GM21528 (cell line): ENCODE results near the gene NKAIN2.

Source experiments
- ATAC-seq: cut with Tn5 transposase; IDR thresholded peaks from one replicate; pipeline ENCODE4 v1.9.1; 2021; ENCODE audit warnings: mild to moderate bottlenecking, moderate library complexity; ENCODE audit not compliant: unreplicated experiment, low FRiP score

The NKAIN2 gene

DNA sequence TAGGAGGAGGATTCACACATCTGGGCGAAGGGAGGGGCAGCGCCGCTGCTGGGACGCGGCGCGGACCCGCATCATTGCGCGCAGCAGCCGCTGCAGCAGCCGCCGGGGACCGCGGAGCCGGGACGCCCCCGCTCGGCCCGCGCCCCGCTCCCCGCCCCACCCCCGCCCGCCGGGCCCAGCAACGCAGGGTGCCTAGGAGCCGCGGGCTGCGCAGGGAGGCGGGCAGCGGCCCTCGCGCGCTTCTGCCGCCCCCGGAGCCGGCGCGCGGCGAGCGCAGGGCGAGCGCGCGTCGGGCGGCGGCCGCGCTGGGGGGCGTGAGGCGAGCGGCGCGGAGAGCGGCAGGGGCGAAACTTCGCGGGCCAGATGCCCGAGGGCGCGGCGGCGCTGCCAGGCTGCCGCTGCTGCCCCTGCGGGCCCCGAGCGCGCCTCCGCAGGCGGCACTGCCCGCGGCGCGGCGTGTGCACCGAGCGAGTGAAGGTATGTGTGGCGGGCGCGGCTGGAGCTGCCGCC lies at the start of gene NKAIN2:
Gene NKAIN2 (plus strand): TSS at position 362 of the 510 bp plus-strand sequence.
- ATAC-seq = peak; percentile 32

DNA sequence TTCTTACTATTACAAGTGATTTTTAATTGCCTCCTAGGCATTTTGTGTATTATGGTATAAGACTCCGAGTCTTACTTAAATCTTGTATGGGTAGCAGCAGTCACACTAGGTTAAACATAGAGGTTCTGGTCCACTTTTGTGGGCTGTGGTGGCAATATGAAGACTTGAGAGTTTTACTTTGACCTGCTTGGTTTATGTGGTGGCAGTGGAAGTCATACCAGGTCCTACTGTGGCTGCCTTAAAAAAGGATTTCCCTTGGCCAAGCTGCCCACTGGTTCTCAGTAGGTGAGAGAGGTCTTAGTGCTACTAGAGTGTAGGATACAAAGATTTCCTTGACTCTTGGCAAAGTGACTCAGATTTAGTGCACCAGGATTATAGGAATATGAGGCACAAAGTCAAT lies 44.2 kb upstream of the NKAIN2 start:
- no peak for ATAC-seq

DNA sequence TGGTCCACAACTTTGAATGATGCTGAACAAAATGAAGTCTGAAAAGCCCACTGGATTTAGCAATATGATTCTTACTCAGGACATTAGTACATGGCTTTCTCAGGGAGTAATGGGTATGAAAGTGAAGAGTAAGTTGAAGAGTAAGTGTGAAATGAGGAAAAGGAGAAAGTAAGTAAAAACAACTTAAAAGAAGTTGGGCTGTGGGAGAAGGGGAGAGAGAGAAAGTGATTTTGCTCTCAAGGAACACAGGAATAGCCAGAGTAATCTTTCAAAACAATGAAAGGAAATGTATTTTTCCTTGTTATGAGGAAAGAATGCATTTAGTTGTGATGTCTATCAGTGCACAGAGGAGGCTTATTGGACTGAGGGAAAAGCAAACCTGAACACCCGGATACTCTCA lies 39.8 kb upstream of the NKAIN2 start:
- ATAC-seq = no peak

DNA sequence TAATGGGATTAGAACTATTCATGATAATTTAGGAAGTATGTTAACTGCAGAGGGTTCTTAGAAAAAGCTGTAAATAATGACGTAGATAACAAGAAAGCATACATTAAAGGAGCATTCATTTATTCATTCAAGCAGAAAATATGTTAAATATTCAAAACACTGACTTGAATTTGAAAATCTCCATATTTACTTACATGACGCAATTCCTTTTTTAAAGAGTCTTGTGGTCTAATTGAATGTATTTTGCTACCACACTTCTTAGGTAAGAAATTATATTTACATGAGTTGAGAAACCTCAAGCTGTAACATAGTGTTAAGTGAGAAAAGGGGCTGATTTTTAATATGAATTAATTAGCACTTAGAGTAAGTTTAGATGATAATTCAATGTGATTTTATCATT lies 38.9 kb upstream of the NKAIN2 start:
- no peak for ATAC-seq

DNA sequence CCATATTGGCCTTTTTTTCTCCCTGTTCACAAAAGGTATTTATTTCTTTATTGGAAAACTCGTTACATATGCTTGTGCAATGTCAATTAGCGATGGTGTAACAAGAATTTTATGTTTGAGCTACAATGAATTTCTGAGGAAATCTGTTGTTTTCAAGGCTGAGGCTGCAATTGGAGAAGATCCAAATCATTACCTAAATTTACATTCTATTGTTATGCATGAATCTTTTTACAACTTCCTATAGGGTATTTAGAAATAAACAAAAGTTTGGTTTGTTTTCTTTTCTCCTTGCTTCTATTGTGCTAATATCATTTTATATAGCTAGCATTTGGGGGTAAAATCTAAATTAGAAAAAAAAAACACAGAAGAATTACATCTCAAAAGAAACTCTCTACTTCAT lies 34.7 kb upstream of the NKAIN2 start:
- ATAC-seq = no peak

DNA sequence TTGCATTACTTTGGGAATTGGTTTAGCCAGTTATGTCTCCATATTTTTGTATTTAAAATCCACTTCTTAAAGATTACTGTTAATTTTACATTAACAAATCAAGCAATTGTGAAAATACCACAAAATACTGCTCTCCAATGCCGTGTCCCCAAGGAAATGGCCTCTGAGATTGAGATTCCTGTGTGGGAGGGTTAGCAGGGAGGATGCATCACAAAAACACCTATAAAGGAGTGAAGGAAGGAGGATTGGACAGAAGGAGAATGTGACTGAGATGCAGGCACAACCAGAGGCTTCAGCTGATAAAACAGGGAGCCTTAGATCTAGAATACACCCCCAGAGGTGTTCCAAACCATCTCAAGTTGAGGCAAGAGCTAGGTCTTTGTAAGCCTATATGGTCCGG lies 34.2 kb upstream of the NKAIN2 start:
- ATAC-seq = no peak

DNA sequence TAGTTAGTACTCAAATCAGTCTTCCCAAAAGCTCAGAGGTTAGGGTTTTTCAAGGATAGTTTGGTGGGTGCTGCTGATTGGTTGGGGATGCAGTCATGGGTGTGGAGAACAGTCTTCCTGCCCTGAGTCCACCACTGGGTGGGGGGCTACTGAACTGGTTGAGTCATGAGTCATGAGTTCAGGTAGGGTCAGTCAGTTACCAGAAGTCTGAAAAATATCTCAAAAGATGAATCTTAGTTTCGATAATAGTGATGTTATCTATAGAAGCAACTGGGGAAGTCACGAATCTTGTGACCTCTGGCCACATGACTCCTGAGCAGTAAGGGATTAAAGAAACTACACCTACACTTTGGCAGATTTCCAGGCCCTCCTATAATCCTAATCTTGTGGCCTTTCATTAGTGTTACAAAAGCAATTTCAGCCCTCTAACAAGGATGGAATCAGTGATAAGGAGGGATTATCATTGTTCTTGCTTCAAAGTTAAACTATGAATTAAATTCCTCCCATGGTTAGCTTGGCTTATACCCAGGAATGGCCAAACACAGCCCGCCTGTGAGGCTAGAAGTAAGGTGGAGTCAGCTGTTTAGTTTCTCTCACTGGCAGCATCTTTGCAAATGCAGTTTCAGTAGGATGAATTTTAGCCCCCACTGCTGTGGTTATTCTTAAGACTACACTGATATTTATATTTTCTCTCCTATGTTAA lies 33.3 kb upstream of the NKAIN2 start:
- ATAC-seq = no peak

DNA sequence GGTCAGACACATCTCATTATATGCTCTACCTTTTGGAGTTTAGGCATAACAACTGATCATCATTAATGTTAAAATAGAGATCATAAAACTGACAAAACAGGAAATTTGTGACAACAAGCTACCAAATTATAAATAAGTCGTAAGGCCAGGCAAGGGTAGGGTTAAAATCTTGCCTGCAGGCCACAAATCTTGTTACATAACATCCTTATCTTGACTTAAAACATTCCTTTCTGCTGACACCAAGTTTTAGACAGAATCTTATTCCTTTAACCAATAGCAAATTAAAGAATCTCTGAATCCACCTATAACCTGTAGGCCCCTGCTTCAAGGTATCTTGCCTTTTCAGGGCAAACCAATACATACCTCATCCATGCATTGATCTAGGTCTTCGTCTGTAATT lies 32.5 kb upstream of the NKAIN2 start:
- no peak for ATAC-seq

DNA sequence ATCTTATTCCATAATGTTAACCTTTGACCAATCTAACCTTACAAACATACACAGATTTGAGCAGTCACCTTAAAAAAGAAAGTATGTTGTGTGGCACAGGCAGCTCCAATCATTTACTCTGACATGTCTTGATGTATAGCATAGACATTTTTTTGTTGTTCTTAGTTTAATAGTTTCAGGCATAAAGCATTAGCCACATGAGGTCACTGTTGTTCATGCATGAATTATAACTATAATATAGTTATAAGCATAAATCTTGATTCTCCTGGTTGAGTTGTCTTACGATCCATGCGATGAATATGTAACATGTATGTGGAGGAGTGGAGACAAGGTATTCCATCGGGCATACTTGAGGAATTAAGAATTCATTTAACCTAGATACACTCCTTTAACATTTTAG lies 26.1 kb upstream of the NKAIN2 start:
- no peak for ATAC-seq

DNA sequence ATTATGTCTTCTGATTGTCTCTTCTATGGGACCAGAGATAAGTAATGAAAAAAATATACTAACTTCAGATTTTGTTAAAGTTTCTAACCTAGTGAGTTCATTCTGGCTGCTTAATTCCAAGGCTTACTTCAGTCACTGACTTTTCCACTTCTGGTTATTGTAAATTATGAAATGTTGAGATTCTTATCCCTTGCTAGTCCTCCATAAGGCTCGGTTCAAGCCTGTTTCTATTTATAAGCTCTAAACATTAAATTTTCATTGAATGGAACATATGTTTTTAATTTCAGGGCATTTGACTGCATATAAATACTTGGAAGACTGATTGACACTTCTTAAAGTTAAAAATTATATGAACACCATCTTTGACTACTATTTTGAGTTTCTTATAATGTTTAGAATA lies 23.6 kb upstream of the NKAIN2 start:
- no peak for ATAC-seq

DNA sequence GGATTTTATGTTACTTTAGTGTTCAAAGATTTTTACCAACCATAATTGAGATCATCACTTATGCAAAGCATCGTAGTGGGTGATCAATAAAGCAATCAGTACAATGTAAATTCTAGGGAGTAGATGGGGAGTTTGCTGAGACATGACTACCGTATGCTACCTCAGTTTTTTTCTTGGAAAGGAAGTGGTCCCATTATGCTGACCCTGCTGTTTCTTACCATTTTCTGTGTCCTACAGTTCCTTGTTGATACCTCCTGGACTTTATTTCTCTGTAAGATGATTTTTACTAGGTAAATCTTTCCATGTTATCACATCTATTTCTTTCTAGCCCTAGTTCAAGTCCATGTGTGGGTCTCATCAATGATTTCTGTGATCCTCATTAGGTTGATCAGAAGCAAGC lies 19.3 kb upstream of the NKAIN2 start:
- no peak for ATAC-seq

DNA sequence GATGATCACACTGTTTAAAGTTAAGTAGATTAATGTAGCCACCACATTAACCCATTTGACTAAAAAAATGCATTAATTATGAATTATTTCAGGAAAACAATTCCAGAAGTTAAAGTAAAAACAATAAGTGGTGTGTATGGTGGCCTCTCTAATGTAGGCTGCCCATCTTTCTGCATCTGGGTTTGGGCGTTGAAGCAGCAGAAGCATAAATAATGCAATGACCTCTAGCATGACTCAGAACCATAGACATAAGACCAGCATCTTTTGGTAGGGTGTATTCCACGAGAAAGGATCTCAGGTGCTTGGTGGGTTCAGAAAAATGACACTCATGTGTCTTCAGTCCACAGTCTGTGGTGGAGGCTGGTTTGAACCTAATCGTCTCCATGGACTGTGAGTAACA lies 18.6 kb upstream of the NKAIN2 start:
- no peak for ATAC-seq

DNA sequence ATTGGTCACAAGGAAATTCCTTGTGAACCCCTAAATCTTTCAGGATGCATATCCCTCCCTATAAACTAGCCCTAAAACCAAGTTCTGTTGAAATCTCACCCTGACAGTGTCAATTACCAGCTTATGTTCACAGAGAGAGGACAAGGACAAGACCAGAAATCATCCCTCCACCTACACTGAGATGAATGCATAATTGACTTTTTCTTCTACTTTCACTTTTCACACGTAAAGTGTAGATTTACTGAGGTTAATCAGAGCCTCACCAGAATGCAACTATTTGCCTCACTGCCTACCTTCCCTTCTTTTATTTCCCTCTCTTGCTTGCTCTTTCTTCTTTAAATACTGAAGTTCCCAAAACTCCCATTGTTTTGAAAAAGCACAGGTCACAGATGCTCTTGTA lies 15.3 kb upstream of the NKAIN2 start:
- ATAC-seq = no peak

DNA sequence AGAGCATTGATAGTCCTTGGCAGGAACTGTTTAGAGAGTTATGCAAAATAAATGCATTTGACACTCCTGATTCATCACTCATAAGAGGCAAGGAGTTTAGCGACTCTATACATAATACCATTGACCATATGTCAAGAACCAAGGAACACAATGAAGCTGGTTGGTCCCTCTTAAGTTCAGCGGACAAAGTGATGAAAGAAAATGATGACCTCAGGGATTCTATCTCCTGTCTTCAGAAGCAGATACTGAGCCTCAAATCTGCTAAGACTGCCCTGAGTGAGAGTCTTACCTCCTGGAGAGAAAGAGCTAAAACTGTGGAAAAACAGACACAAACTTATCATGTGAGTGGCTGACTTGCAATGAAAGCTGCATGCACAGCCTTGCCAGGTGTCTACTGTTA lies 9.5 kb upstream of the NKAIN2 start:
- no peak for ATAC-seq

DNA sequence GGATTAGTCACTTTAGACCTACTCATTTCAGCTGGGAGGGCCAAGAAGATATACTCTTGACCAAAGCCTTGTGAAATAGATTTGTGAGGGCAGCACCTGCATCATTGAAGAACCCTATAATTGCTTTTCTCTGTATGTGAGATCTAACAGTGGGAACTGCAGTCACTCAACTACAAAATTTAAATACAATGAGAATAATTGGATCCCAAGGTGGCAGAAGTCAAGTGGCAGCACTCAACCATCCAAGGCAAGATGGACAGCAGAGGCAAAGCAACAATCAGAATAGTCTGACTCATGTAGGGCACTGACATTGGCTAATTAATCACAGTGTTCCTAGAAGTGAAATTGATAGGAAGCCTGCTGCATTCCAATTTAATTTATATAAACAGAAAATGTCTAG lies 8.9 kb upstream of the NKAIN2 start:
- no peak for ATAC-seq

DNA sequence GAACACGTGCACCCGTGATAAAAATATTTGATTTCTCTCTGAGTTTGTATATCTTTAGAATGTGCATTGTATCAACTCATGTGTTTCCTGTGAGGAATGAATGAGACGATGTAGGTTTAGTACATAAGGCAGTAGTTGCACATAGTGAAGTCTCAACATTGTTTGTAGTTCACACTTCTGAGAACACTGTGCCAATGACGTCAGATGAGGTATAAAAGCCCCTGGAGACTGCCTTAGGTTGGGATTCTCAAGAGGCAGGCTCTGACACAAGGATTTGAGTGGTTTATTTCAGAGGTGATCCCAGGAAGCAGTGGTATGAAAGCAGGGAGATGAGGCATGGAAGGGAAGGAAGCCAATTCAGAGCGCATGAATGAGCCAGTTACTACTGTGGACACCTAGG lies 2.6 kb upstream of the NKAIN2 start:
- no peak for ATAC-seq

DNA sequence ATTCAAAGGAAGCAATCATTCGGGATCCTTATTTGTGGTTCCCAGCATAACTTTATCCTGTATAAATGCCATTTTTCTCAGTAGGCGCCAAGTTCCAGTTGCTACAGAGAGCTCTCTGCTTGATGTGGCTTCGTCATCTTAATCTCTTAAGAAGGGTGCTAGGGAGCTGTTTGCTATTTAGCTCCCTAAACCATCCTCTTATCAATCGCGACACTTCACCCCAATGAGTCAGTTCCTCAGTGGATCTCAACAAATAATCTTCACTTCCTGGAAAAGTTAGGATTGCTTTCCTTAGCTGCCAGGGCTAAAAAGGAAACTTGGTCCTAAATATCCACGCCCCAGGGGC lies 1.3 kb upstream of the NKAIN2 start:
- ATAC-seq = peak; percentile 17

DNA sequence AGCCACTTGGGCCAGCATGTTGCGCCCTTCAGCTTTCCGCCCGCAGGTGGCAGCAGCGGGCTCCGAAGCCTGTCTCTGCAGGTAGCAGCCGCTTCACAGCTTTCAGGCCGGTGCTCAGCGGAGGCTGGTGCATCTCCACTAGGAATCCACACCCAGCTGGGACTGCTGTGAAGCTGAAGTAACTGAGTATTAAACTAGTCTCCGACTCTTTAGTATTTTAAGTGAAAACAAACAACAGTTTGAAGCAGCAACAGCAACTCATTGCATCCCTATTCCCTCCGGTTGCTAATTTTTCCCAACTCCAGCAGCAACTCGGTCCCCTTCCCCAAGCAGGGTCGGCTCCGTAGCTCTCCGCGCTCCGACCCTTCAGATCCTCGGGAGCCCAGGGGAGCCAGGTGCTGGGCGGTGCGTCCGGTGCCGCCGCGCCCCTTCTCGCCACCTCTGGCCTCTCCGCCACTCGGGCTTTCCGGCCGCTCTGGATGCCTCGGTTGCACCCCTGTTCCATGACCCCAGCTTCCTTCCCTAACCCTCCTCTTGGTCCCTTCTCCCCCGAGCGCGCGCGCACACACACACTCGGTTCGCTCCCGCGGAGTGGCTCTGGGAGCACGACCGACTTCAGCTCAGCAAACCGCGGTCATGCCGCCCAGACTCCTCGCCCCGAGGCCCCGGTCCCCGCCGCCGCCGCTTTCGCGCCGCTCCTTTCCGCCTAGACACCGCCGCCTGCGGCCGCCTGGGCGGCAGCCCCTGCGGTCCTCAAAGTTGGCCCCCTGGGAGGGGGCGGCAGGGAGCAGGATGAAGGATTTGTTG lies 765 bp upstream of the NKAIN2 start:
- peak; percentile 99 for ATAC-seq

DNA sequence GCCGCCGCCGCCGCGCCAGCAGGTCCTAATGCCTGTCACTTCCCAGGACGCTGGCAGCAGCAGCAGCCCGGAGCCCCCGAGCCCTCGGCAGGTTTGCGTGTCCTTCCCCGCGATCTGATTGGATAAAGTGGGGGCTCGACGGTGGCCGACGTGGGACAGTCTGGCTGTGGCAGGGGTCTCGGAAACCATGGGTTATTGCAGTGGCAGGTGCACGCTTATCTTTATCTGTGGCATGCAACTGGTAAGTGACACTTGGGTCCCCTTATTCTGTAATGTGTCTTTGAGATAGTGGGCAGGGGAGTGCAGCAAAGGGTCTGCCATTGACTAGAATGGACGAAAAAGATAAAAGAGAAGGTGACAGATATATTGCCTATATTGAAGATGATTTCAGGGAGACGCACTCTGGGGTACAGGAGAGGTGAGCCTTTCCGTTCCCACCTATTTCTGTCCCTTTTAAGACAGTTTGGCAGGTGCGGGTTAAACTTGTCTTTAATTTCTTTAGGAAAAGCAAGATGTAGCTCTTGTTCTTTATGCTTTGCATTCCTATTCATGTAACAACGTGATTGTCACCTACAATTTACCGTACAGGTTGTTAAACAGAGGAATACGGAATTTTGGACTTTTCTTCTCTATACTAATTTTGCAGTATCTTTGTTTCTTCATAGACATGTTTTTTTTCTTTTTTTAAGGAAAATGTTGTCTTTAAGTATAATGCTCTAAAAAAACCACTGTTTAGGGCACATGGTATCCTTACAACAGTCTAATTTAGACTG lies 535 bp downstream of the NKAIN2 start:
- no peak for ATAC-seq

DNA sequence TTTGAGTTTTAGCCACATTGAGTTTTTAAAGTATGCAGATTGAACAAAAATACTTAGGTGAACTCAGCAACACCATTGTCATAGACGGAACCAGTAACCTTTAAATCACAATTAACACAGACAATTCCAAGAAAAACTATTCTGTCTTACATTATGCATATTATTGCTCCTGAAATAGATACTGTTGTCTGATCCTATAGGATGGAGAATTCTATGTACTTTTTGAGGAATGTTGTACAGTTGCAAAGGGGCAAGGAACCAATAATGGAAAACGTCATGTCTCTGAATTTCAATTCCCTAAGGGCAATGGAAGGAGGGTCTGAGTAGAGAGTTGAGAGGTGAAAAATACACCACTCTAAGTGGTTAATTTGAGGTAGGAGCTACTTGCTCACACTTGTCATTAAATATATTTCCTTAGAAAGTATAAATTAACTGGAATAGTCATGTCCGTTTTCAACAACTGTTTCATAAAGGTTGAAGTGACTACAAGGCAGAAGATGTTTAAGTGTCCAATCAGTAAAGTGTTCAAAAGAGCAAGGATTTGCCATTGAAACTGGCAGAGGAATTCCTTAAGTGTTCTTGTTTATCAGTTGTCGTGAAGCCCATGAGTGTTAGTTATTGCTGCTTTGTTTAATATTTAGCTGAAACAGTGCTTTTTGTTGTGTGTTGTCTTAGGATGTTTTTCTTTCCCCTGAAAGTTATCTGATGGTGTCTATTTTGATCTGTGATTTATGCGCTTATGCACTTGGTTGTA lies 1.3 kb downstream of the NKAIN2 start:
- ATAC-seq = no peak

DNA sequence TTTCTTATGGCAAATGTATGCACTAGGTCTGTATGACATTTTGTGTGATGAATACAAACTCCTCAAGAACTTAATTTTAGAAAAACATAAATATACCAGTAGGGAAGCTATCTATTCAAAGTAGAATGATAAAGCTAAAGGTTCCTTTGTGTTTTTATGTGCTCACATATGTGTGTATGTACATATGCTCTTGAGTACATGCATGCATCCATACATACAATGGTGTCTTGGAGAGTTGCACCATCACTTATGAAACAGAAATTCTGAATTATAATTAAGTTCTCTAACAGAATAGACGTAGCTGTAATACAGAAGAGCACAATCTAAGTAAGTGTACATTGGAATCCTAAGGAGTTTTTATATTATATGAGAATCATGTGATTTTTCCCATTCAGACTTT lies 2.3 kb downstream of the NKAIN2 start:
- no peak for ATAC-seq
